Fibroblast of peridontal ligament (primary cell): Measurements from ENCODE around the gene HGFAC.
"Not testable (repeated sequence)": the region's sequence is repeated elsewhere in the genome, so short reads cannot be mapped to it uniquely, and the experiment has no call there.

ENCODE experiments used
- DNase-seq: peaks from one replicate; pipeline ENCODE4 v3.0.0-alpha.2; 2010; ENCODE audit errors: extremely low read depth

Gene HGFAC

DNA sequence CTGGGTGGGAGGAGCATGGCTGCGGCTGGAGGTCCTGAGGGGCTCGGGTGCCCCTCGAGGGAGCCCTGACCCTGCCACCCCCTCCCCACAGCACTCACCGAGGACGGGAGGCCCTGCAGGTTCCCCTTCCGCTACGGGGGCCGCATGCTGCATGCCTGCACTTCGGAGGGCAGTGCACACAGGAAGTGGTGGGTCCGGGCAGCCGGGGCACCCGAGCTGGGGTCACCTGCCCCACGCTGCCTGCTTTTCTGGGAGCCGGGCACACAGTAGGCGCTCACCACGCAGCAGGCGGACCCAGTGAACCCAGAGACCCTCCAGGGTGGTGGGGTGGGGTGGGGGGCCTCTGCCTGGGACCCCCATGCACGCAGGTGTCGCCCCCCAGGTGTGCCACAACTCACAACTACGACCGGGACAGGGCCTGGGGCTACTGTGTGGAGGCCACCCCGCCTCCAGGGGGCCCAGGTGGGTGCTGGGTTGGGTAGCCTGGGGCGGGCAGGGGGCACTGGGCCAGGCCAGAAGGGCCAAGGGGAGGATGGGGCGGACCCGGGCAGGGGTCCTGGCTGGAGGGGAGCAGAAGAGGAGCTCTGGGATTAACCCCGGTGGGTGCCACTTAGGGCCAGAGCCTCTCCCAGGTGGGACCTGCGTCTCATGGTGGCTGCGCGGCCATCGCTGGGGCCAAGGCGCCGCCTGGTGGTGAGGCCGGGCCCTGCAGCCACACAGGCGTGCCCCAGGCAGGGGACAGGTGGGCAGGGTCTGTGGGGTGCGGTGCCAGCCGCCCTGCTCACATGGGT lies 1.4 kb downstream of the HGFAC start:
- DNase-seq = no peak

GRCh38 chr4:3443750-3444309 lies 2.1 kb downstream of the HGFAC start:
- DNase-seq = no peak

GRCh38 chr4:3444351-3445110 lies 2.8 kb downstream of the HGFAC start:
- no peak for DNase-seq

- DNase-seq = no peak
Measured at GRCh38 chr4:3445111-3445820, 3.5 kb downstream of the HGFAC start.

DNA sequence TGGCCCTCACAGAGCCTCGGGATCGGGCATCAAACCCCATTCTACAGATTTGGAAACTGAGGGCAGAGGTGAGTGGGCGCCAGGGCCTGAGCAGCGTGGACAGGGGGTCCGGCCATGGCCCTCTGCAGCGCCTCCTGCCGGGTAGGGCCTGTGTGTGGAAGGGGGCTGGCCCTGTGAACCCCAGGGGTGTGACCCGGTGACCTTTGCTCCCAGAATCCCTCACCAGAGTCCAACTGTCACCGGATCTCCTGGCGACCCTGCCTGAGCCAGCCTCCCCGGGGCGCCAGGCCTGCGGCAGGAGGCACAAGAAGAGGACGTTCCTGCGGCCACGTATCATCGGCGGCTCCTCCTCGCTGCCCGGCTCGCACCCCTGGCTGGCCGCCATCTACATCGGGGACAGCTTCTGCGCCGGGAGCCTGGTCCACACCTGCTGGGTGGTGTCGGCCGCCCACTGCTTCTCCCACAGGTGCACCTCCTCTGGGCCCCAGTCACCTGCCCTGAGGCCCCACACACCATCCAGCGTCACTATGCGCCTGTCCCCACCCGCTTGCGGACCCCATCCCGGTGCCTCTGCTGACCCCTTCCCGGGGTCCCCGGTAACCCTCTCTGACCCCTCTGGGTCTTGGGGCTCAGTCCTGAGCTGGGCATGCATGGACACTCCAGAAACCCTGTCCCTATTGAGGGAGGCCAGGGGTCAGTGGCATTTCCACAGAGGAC lies 4.2 kb downstream of the HGFAC start:
- DNase-seq = no peak

GRCh38 chr4:3446631-3447320 lies 5.0 kb downstream of the HGFAC start:
- no peak for DNase-seq

- no peak for DNase-seq
Measured at GRCh38 chr4:3447431-3448395, 5.9 kb downstream of the HGFAC start.

DNA sequence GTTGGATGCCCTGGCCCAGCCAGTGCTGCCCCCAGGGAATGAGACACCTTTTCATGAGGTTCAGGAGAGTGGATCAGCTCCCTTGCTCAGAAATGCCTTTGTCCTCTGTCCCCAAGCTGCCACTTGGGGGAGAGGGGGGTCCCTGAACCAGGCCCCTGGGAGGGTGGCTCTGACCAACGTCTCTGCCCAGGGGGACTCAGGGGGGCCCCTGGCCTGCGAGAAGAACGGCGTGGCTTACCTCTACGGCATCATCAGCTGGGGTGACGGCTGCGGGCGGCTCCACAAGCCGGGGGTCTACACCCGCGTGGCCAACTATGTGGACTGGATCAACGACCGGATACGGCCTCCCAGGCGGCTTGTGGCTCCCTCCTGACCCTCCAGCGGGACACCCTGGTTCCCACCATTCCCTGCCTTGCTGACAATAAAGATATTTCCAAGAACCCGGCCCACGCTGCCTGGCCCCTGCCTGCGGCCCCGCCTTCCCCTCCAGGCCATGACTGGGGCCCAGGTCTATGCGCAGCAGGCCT lies 7.3 kb downstream of the HGFAC start:
- no peak for DNase-seq

DNA sequence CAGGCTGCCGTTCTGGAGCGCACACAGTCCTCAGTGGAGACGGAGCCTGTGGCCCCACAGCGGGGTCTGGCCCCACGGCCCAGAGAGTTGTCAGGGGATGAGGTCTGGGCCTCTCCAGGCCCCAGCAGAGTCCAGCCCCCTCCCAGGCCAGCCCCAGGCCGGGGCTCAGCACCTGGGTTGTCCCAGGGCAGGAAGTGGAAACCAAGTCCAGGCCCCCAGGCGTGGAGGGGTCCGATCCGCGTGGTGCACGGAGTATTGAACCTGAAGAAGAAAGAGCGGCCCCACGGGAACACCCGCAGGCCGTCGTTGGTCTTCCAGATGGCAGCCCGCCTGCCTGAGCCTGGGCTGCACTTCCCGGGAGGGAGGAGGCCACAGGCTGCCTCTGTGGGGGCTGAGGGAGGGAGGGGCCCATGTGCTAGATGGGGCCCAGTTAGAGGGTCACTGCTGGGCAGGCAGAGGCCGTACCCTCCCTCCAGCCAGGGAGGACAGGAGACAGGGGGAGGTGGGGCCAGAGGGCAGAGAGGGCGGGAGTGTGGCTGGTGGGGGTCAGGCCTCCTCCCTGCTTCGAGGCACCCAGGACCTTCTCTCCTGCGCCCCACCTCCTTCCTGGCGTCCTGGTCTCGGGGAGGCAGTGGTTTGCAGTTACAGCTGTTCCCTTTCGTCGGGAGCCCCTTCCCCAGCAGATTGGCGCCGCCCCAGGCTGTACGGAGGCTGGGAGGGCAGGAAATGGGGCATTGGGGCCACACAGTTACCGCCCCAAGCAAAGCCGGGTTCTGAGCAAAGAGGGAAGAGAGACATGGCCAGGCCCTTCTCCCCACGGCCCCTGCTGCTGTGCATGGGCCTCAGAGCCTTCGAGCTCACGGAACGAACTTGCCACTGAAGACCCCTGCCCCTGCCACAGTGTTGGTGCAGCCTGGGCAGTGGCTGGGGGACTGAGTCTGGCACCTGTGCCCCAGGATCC lies 8.1 kb downstream of the HGFAC start:
- no peak for DNase-seq

- DNase-seq = no peak
Measured at GRCh38 chr4:3450643-3451042, 8.9 kb downstream of the HGFAC start.

- DNase-seq = peak; percentile 86
Measured at GRCh38 chr4:3451956-3452355, 10.2 kb downstream of the HGFAC start.

DNA sequence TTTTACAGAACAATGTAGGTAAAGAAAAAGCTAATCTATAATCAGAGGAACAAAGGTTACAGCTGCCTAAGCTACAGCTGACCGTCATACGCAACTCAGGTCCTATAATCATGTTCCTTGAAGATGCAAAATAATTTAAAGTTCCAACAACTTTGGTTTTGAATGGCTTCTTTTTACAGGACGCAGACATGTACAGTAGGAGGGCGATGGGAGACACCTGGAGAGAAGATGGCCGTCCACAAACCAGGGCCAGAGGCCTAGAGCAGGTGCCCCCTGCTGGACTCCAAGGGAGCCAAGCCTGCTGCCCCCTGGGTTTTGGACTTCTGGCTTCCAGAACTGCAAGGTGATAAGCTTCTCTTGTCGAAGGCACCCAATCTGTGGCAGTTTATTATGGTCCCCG lies 10.6 kb downstream of the HGFAC start:
- no peak for DNase-seq

DNA sequence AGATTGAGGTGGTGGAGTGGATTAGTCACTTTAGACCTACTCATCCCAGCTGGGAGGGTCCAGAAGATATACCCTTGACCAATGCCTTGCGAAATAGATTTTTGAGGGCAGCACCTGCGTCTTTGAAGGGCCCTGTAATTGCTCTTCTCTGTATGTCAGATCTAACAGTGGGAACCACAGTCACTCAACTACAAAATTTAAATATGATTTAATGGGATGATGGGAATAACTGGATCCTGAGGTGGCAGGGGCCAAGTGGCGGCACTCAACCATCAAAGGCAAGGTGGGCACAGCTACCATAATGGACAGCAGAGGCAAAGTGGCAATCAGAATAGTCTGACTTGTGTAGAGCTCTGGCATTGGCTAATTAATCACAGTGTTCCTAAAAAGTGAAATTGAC lies 13.8 kb downstream of the HGFAC start:
- not testable (repeated sequence) for DNase-seq

GRCh38 chr4:3458371-3458770 lies 16.6 kb downstream of the HGFAC start:
- no peak for DNase-seq

GRCh38 chr4:3459156-3459555 lies 17.4 kb downstream of the HGFAC start:
- DNase-seq = not testable (repeated sequence)

DNA sequence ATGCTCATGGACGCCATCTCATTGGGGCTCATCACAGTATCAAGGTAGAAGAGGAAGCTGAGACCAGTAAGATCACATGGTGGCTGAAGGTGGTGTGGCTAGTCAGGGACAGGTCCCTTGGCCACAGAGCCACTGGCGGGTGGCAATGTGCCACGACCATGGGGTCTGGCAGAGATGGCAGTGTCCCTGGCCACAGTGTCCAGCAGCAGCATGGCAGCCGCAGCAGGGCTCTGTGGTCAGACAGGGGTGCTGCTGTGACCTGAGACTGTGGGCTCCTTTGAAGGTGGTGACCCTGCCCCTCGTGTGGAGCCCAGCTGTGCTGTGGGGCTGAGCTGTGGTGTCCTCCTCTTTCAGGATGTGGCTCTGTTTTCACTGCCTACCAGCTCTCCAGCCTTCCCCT lies 19.2 kb downstream of the HGFAC start:
- DNase-seq = no peak

- DNase-seq = no peak
Measured at GRCh38 chr4:3461515-3462291, 19.9 kb downstream of the HGFAC start.
